Hindlimb muscle (tissue), 1 donor: ENCODE measurements around the gene CACNA1F. TPM values are rescaled to one million over a fixed set of nuclear protein-coding genes. Genes with fewer than 3 reads are reported as not detected.

Experiments
- DNase-seq: peaks from one replicate; pipeline ENCODE4 v3.0.0-alpha.2; 2013
- polyA plus RNA-seq: library from polyadenylated mRNA; unstranded; fragments of 120-200 nt; gene quantifications from one replicate; pipeline ENCODE4 v1.2.1, GENCODE V29; 2013; ENCODE audit not compliant: insufficient read length

CACNA1F gene
- polyA plus RNA-seq, 1 donor = not detected

DNA sequence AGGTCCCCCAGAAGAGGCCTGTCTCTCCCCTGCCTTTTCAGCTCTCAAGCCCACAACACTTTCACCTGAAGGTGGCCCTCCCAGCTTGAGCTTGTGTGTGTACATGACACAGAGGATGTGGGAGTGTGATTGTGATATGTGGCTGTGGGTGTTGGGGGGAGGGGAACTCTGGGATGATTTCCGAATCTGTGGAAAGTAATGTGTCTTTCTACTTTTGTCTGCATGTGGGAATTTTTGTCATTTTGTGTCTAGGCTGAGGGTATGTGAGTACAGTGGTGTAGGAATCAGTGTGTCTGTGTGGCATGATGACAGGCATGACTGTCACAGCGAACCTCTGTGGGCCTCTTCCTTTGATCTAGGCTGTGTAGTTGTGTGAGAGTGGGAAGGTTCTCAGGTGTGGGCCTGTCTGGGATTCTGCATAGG, 39.6 kb downstream of the CACNA1F start:
- DNase-seq = no peak

DNA sequence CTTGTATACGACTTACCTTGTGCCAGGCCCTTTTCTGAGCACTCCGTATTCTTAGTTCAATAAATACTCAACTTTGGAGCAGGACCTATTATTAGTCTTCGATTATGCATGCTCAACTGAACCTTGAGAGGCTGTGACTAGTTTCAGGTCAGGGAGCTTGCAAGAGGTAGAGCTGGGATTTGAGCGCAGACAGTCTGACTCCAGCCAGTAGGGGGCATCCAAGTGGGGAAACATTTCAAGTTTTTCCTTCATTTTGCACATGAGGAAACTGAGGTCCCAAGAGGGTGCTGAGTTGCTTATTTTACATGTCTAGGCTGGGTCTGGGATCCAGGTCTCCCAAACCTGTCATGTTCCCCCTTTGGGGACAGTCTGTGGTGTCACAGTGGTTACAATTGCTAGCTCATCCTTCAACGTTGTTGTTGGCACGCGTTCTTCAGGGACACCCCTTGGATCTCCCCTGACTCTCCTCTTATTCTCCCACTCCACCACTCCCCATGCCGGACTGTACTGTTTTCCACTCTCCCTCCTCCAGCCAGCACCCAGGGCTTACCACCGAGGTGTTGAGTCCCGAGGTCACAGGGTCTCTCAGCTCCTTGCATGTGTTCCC, 40.3 kb downstream of the CACNA1F start:
- DNase-seq = no peak

DNA sequence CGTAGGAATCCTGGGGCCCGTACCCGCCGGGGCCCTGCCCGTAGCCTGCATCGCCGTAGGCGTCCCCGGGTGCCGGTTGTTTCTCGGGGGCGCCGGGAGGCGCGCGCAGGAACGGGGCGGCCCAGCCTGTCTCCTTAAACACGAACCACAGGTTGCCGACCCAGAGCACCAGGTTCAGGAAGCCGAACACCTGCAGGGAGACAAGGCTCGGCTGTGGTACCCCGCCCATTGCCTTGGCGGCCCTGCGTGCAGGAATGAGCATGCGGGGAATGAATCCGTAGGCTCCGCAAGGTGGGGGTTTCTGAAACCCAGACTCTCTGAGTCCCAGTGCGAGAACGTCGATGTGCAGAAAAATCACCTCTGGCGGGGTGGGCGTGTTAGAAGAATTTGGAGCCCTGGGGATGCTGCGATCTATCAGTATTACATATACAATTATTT, 41.5 kb downstream of the CACNA1F start:
- DNase-seq = no peak

DNA sequence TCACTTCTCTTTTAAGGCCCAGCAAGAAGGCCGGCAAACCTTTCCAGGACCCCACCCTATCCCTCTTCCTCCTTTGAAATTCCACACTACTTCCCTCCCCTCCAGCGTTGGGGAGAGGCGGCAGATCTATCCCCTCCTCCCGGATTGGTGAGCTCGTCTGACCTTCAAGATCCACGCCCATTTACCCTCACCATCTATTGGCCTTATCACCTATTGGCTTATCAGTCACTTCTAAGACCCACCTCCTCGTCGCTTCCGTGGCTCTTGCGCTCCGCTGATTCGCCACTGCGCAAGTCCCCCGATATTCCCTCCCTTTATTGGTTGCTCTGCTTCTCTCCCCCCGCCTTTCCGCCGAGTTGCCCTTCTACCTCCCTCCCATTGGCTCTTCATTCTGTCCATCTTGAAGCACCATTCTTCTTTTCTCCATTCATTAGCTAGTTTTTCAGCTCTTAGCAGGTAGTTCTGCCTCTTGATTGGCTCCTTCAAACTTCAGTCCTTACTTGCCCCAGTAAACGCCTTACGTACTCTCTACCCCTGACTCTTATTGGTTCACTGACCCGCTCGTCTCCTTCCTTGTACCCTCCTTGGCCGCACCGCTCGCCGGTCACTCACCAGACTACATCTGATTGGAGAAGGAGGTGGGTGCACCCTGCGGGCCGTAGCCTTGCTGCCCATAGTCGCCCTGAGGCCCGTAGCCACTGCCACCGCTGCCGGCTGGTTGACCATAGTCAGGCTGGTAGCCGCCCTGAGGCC, 42.1 kb downstream of the CACNA1F start:
- peak; percentile 93 for DNase-seq

DNA sequence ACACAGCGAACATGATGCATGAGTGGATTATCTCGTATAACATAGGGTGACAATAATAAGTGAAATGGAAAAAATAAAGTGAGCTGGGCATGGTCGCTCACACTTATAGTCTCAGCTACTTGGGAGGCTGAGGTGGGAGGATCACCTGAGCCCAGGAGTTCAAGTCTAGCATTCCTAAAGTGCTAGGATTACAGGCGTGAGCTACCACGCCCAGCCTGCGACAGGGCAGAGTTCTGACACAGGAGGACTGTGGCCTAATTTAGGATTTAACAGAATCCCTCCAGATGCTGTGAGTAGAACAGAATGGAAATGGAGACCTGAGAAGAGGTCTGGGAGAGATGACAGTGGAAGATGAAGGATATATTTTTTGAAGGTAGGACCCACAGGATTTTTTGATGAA, 43.5 kb downstream of the CACNA1F start:
- DNase-seq = no peak

DNA sequence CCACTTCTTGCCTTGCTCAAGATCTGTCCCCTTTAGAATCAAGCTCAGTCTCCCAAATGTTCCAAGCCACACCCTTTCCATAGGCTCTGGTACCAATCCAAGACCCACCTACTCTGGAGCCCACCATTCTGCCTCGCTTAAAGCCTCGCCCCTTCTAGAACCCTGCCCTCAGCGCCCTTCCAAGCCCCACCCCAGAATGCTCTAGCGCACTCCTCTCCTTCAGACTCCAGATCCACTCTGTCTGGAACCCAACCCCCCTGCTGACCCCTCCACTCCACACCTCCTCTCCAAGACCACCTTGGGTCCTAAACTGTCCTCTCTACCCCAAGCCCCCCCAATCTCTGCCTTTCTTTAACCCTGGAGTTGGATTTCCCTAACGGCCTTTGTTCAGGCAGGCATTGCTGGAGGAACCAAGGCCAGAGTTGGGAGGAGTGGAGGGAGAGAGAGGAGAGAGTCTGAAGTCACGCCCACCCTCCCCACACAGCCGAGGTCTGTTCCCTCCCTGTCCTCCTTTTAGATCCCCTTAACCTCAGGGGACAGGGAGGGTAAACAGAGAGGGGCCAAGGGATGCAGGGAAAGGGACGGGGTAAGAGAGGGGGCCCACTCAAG, 44.6 kb downstream of the CACNA1F start:
- no peak for DNase-seq

DNA sequence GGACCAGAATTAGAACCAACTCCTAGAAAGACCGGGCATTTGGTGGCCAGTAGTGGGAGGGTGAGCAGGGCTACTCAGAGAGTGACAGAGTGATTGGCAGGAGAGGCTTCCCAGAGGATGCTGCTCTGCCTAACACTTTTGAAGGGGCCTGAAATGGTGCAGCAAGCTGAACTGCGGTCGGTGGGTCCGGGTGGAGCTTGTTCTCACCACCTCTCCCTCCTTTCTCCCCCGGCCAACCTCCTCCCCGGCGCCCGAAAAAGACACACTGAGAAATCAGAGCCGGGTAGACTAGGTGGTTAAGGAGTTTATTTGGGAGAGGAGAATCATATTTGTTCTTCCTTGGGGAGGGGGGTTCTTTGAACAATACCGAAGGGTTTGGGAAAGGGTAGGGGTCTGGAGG, 45.6 kb downstream of the CACNA1F start:
- no peak for DNase-seq

DNA sequence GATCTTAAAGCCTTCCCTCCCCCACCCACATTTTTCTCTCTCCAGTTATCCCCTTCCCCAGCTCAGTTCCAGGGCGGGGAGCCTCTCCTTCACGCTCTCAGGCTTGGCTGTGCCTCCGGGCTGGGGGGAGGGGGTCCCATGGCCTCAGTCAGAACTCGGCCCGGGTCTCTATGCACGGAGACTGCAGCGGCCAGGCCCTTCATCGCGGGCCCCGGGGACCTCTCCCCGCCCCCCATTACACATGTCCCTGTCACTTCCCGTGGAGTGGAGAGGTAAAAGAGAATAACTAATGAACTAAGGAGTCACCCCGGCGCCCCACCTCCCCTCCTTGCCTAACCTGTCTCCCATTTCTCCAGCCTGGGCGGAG, 46.1 kb downstream of the CACNA1F start:
- DNase-seq = no peak

DNA sequence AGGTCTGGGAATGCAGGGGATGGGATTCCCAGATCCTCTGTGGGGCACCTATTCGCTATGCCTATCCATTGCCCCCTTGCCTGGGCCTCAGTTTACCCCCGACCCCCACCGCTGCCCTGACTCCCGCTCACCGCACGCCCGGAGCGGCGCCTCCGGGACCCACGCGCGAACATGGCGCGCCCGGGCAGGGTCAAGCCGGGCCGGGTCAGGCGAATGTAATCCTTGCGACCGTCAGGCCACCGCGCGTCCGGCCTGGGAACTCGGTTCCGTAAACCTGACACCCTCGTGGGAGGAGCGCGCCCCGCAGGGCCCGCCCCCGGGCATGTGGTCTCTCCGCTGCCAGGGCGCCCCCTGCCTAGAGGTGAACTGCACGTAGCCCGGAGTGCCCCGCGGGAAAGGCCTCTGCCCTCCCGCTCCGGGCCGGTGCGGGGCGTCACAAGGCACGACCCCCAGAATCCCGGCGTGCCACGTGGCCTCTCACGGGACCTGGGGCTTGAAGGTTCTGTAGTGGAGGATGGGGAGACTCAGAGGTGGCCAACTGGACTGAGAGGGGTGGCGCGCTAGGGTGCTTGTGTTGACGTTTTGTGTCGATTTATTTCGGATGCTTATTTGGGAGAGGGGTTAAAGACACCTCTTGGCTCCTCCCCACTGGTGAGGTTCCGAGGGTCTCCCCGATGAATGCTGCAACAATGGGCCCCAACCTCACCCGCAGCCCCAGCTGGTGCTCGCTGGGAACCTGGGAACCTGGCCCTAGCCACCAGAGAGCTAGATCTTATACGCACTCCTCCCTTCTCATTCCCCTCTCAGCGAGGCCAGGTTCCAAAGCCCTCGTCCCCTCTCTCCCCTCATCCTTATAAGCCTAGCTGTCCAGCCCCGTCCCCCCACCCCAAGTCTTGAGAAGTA, 46.8 kb downstream of the CACNA1F start, which contains the start of gene PRICKLE3:
Gene PRICKLE3, minus strand, starts transcription at position 249 of the 903 bp plus-strand sequence. Its CDS starts 76 bp downstream, at position 173.
- peak; percentile 68 for DNase-seq

DNA sequence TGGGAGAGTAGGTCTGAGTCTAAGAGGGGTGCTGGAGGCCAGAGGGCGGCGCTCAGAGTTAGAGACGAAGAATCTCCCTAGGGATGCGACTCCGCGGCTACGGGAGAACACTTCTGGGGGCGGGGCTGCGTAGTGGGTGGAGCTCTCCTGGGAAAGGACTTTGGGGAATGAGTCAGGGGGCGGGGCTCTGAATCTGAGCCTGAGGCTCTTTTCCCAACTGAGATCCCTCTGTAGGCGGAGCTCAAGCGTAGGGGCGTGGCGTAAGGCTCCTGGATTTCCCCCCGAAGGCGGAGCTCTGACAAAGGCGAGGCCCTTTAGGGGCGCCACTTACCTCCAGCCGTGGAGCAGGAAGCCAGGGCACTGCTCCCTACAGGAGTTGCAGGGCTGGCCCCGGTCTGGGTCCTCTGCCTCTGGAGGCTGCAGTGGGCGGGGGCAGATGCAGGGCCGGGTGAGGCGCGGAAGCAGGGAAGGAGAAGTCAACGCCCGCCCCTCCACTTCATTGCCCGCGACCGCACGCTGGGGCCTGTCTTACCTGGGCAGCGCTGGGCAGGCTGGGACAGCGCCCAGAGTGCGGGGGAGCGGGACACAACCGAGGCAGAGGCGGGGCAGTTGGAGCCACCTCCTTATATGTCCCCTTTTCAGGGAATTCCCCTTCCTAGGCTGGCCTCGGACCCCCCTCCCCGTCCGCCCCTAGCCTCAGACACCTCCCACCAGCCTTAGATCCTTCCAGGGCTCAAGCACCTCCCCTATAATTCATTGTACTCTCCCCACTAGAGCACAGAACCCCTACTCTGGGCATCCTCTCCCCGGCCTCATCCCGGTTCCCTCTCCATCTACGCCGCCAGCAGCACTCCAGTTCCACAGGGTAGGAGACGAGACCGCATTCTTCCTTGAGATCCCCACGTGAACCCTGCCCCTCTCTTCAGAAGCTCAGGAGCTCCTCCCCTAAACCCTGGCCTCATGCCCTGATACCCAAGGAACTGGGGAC, 48.6 kb downstream of the CACNA1F start:
- peak; percentile 51 for DNase-seq

DNA sequence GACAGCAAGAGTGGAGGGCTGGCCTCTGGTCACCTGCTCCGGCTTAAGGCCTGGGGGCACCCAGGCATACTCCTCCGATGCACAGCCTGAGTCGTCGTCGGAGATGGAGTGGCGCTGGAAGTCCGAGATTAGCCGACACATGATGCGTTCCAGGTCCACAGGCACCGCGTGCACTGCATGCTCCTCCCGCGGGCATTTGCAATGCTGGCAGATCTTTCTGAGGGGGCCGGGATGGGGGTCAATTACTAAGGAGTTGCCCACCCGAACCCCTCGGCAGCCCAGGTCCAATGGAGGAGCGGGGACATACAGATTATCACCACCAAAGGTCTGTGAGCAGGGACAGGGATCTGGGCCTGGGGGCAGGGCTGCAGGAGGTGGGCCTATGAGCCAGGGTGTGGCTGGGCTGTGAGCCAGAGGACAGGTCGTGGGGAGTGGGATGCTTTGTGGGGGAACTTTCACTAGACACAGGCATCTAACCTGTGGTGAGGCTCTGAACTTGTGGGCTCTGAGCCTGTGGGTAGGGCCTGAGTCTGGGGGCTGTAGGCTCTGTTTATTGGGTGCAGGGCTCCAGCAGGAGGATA, 49.3 kb downstream of the CACNA1F start:
- DNase-seq = no peak

DNA sequence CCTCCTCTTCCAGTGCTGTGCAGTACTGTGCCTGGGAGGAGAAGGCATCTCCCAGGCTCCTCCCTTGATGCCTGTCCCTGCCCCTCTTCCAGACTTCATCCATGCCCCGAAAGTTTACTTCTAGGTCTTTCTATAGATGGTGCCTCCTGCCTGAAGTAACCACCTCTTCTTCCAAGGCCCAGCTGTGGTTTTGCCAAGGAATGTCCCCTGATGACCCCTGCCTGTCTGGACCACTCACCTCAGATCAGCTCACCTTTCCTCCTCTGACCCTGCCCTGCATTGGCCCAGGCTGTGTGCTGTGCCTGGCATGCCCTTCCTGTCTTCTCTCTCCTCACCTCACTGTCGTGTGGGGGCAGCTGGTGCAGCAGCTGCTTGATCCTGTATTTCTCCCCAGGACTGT, 53.8 kb downstream of the CACNA1F start:
- no peak for DNase-seq

DNA sequence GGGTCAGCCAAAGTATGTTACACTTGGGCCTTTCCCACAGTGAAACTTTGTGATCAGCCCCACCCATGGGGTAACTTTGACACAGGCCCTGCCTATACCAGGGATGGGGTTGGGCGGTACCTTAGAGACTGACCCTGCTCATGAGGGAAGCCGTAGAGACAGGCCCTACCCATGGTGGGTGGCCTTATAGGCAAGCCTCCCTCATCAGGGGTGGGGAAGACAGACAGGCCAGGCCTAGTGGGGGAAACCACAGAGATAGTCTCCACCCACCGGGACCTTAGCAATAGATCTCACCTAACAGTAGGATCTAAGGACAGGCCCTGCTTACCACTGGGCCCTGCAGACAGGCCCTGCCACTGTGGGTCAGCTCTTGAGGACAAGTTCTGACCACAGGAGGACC, 54.6 kb downstream of the CACNA1F start:
- no peak for DNase-seq

DNA sequence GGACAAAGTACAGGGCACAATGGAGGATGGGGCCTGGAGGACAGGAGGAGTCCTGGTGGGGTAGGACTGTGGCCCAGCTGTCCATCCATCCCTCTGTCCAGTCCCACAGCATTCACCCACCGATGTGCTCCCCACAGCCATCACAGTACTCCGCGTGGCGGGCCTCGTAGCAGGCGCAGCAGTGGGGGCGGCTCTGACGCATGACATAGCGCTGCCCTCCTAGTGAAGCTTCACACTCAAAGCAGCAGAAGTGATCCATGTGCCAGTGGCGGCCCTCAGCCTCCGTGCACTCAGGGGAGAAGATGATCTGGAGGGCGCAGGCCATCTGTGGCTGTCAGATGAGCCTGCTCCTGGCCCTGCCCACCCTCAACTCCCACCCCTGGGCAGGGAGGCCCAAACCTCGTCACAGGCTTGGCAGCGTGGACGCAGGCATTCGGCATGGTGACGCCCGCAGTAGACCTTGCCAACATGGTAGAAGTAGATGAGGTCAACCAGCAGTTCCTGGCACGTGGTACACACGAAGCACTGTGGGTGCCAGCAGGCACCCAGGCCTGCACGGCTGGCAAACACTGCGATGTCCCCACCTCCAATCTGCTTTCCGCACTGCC, 55.2 kb downstream of the CACNA1F start:
- DNase-seq = no peak

DNA sequence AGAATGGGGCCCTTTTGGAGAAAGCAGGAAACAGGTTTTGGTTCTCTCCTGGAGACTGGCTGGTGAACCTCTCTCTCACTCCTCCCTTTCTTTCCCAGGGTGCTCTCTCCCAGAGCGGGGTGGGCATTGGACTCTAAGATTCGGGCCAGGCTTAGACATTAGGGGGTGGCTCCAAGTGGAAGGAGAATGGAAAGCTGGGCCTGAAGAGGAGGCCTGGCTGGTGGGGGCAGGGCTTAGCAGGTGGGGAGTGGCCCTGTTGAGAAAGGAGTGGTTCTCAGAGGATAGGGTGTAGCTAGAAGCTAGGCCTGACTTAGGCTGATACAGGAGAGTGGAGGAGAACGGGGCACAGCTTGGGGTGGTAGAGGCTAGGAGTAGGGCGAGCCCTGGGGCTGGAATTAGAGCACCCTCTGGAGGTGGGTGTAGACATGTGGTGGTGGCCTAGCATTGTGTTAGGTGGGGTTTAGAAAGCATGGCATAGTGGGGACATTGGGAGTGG, 55.8 kb downstream of the CACNA1F start:
- no peak for DNase-seq

DNA sequence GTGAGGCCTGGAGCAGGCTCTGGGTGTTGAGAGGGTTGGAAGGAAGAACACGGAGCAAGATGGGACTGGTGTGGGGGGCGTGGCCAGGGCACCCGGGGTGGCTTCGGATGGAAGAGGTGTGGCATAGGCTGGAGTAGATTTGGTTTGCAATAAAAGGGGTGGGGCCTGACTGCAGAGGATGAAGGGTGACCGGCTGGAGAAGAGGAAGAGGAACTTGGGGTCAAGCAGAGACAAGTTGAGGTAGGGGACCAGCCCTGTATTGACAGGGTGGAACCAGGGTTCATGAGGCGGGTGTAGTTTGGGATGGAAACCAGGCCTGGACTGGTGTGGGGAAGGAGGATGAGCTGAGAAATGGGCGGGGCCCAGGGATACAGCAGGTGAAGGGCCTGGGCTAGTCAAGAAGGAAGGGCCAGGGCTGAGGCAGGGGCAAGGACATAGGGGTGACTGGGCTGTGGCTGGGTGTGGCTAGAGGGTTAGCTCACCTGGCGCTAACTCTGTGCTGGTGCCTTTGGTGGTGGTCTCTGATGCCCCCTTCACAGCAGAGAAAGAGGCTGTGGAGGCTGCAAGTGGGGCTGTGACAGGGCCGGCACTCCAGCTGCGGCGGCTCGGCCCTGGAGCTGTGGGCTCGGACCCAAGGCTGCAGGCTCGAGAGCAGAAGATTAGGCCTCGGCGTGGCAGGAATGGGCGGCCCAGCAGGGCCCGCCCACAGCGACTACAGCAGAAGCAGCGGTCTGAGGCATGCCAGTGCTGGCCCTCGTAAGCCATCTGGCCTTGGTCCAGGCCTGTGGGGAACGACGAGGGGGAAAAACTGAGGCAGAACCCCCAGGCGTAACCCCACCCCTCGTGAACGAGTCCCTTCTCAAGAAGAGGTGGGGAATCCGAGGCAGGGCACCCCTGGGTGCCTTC, 56.5 kb downstream of the CACNA1F start:
- no peak for DNase-seq

DNA sequence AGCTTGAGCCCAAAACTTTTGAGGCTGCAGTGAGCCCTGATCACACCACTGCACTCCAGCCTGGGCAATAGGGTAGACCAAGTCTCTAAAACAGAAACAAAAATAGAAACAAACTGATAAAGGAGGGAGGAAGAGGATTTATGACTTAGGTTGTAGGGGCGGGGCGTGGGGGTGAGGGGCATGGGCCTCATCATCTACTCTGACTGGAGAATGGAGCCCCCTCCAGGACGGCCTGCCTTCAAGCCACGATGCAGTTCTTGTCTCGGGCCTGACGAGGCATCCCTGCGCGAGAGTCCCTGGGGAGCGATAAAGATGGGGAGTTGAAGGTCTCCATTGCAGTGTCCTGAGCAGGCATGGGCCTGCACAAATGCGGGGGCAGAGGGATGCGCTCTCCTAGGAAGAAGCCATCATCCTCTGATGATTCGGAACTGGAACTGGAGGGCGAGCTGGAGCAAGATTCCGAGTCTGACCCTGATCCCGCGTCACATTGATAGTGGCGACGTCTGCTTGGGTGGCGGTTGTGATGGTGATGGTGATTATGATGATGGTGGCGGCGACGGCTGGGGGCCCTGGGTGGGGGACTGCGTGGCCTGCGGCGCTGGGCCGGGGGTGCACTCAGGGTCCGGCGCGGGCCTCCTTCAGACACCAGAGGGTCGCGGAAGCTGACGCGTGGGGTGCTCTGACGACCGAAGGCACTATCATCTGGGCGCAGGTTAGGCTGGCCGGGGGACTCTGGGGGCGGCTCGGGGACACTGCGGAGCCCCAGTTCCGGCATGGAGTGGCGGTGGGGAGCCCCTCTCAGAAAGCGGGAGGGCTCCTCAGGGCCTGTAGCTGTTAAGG, 57.5 kb downstream of the CACNA1F start:
- no peak for DNase-seq

DNA sequence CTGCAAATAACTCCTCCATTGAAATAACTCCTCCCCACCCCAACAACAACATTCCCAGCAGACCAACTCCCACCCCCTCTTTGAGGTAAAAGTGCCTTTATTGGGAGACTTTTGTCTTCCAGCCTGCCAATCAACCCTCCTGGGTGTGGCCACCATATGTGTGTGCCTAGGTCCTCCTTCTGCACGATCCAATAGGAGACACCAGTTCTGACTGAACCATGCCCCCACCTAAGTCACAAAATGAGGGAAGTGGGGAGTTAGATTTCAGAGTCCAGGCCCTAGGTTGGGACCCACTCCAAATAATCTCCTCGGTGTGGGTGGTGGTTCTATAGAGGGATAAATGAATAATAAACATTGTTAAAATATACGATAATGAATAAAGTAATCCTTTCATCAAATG, 58.4 kb downstream of the CACNA1F start:
- no peak for DNase-seq
